Common myeloid progenitor, CD34-positive (primary cell): ENCODE data around the gene AFF3.
"Not testable (repeated sequence)": the region's sequence is repeated elsewhere in the genome, so short reads cannot be mapped to it uniquely, and the experiment has no call there.

ENCODE experiments used
- CTCF ChIA-PET: fragments of 350-600 bp; sonication (Branson Sonifier 250); formaldehyde crosslinking; loops from one replicate; lab custom pipeline; 2021; ENCODE audit warnings: antibody characterized with exemption; lab: Charles Lee
- POLR2A ChIA-PET: fragments of 350-600 bp; sonication (Branson Sonifier 250); formaldehyde crosslinking; loops from one replicate; lab custom pipeline; 2021; ENCODE audit warnings: antibody characterized with exemption; lab: Charles Lee
- DNase-seq, 3 donors: peaks; one replicate each; pipeline versions ENCODE4 v3.0.0 to v3.0.0-alpha.2; 2013
- H3K27ac ChIP-seq, 2 experiments: 1 replicate in 1 of 2; 2 replicates in 1 of 2; pipeline ENCODE4 v1.7.0; 2013; ENCODE audit warnings: inconsistent platforms in 2 of 2, low read length in 2 of 2, mild to moderate bottlenecking in 2 of 2, low read depth in 1 of 2, moderate library complexity in 1 of 2; ENCODE audit not compliant: severe bottlenecking in 2 of 2, insufficient read depth in 1 of 2, poor library complexity in 1 of 2
- H3K27me3 ChIP-seq, 5 experiments: replicated peaks in 2 of 5; 1 replicate in 3 of 5; 2 replicates in 2 of 5; pipeline versions ENCODE4 v1.6.1 to v1.7.0; 2013; ENCODE audit warnings: low read length in 4 of 5, mild to moderate bottlenecking in 2 of 5, moderate library complexity in 2 of 5, inconsistent platforms in 1 of 5; ENCODE audit not compliant: insufficient read depth in 5 of 5, control insufficient read depth in 4 of 5
- H3K36me3 ChIP-seq, 4 experiments: 1 replicate in 2 of 4; 2 replicates in 2 of 4; pipeline versions ENCODE4 v1.6.1 to v1.7.0; 2013; ENCODE audit warnings: low read length in 3 of 4, control low read depth in 1 of 4, mild to moderate bottlenecking in 1 of 4; ENCODE audit not compliant: control insufficient read depth in 4 of 4, insufficient read depth in 4 of 4
- H3K4me1 ChIP-seq, 4 experiments: 1 replicate in 3 of 4; 2 replicates in 1 of 4; pipeline versions ENCODE4 v1.6.1 to v1.7.1; 2013; ENCODE audit warnings: low read length in 3 of 4, mild to moderate bottlenecking in 3 of 4, control low read depth in 1 of 4, inconsistent platforms in 1 of 4, moderate library complexity in 1 of 4; ENCODE audit not compliant: control insufficient read depth in 4 of 4, insufficient read depth in 4 of 4; ENCODE audit errors: control extremely low read depth in 1 of 4
- H3K4me3 ChIP-seq, 7 experiments: 1 replicate in 4 of 7; 2 replicates in 3 of 7; pipeline versions ENCODE4 v1.5.1 to v1.7.0; 2013; ENCODE audit warnings: mild to moderate bottlenecking in 7 of 7, low read length in 6 of 7, moderate library complexity in 6 of 7, inconsistent platforms in 2 of 7, low read depth in 2 of 7, control low read depth in 1 of 7; ENCODE audit not compliant: insufficient read depth in 4 of 7, control insufficient read depth in 1 of 7; ENCODE audit errors: extremely low read depth in 1 of 7
- H3K9me3 ChIP-seq, 5 experiments: 1 replicate in 4 of 5; 2 replicates in 1 of 5; pipeline versions ENCODE4 v1.6.1 to v1.7.1; 2013; ENCODE audit warnings: low read length in 4 of 5, mild to moderate bottlenecking in 2 of 5, inconsistent platforms in 1 of 5, low read depth in 1 of 5, moderate library complexity in 1 of 5; ENCODE audit not compliant: control insufficient read depth in 4 of 5, insufficient read depth in 2 of 5; ENCODE audit errors: control extremely low read depth in 1 of 5
- WGBS: methylation state at CpG from one replicate; pipeline ENCODE4 v1.1.5; 2013; ENCODE audit not compliant: insufficient coverage; 5-methylcytosine and 5-hydroxymethylcytosine counted together

AFF3 gene

DNA sequence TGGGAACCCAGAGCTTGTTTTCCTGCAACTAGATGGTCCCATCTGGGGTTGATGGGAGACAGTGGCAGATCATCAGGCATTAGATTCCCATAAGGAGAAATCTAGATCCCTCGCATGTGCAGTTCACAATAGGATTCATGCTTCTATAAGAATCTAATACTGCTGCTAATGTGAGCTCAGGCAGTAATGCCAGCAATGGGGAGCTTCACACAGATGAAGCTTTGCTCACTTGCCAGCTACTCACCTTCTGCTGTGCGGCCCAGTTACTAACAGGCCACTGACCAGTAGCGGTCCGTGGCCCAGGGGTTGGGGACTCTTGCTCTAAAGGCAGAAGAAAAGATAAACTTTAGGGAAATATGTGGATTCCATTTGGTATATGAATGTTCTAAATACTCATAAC, 192.9 kb downstream of the AFF3 start:
- no peak overlapping the region for H3K27ac ChIP-seq
- ChIA-PET POLR2A (no interaction called here), CTCF (interaction anchor here (0.8 to 1.3 kb wide), 2 partner anchors 37 to 297 kb away, joined by 3 read pairs; no protein-coding TSS in a partner anchor)
- 100% methylated on average over 1 of the region's 4 CpGs for WGBS
- H3K27me3 ChIP-seq = no peaks in the 10 kb centered on the region
- no peaks in the 10 kb centered on the region for H3K4me1 ChIP-seq
- H3K36me3 ChIP-seq = peaks cover 0 to 15% (median 7%) of the 10 kb centered on the region in 4 experiments
- H3K4me3 ChIP-seq = no peak overlapping the region
- no peak for DNase-seq
- no peaks in the 10 kb centered on the region for H3K9me3 ChIP-seq

DNA sequence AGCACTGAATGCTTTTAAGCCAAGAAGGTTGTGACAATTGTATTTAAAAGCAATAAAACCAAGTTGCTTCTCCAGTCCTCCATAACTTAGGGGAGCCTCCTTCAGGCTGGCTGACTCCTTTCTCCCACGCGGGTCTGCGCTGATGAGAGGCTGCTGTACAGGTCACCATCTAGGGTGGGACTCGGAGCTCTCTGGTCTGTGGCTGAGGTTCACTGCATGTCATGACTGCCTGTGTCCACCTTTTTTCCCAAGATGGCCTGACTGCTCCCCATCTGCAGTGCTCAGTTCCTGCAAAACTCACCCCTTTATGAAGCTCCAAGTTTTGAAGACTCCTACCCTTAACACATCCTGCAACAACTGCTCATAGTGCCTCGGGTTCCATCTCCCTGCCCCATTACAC, 194.4 kb downstream of the AFF3 start:
- Histone ChIP-seq H3K27ac (no peak overlapping the region), H3K9me3 (no peaks in the 10 kb centered on the region), H3K27me3 (no peaks in the 10 kb centered on the region), H3K36me3 (peaks cover 0 to 17% (median 4%) of the 10 kb centered on the region in 4 experiments), H3K4me1 (no peaks in the 10 kb centered on the region), H3K4me3 (no peak overlapping the region)
- ChIA-PET CTCF (interaction anchor here (0.6 kb wide), 1 partner anchor 321 kb away, joined by 4 read pairs; no protein-coding TSS in a partner anchor), POLR2A (no interaction called here)
- no peak for DNase-seq
- WGBS = 95% methylated on average over 4 of the region's 5 CpGs

DNA sequence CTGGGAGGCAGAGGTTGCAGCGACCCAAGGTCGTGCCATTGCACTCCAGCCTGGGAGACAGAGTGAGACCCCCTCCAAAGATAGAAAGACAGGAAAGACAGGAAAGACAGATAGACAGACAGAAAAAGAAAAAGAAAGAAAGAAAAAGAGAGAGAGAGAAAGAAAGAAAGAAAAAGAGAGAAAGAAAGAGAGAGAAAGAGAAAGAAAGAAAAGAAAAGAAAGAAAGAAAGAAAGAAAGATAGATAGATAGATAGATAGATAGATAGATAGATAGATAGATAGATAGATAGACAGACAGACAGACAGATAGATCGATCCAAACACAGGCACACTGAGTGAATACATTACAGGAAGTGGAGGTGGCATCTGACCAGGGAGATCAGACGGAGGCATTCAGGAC, 195.0 kb downstream of the AFF3 start:
- H3K27me3 ChIP-seq, CTCF ChIA-PET, H3K9me3 ChIP-seq, H3K4me3 ChIP-seq, POLR2A ChIA-PET, H3K4me1 ChIP-seq, H3K27ac ChIP-seq, DNase-seq: not testable (repeated sequence)
- 88% methylated on average over 2 of the region's 4 CpGs for WGBS
- H3K36me3 ChIP-seq = peaks cover 0 to 17% (median 3%) of the 10 kb centered on the region in 4 experiments

DNA sequence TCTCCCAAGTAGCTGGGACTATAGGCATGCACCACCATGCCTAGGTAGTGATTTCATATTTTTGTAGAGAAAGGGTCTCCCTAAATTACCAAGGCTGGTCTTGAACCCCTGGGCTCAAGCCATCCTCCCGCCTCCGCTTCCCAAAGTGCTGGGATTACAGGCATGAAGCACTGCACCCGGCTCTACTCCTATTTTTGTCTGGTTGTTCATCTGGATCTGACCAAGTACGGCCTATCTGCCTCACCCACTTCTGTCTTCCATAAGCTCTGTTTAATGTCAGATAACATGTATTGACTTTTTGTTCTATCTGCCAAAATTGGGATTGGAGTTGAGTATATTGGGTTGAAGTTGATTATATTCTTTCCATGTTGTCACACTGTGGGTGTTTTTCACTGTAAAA, 198.4 kb downstream of the AFF3 start:
- no peaks in the 10 kb centered on the region for H3K4me1 ChIP-seq
- H3K27me3 ChIP-seq = no peaks in the 10 kb centered on the region
- ChIA-PET POLR2A (no interaction called here), CTCF (no interaction called here)
- DNase-seq = no peak
- no peak overlapping the region for H3K27ac ChIP-seq
- H3K4me3 ChIP-seq = no peak overlapping the region
- no peaks in the 10 kb centered on the region for H3K9me3 ChIP-seq
- WGBS = 100% methylated on average over 4 of the region's 4 CpGs
- H3K36me3 ChIP-seq = peaks cover 0 to 11% (median 4%) of the 10 kb centered on the region in 4 experiments

DNA sequence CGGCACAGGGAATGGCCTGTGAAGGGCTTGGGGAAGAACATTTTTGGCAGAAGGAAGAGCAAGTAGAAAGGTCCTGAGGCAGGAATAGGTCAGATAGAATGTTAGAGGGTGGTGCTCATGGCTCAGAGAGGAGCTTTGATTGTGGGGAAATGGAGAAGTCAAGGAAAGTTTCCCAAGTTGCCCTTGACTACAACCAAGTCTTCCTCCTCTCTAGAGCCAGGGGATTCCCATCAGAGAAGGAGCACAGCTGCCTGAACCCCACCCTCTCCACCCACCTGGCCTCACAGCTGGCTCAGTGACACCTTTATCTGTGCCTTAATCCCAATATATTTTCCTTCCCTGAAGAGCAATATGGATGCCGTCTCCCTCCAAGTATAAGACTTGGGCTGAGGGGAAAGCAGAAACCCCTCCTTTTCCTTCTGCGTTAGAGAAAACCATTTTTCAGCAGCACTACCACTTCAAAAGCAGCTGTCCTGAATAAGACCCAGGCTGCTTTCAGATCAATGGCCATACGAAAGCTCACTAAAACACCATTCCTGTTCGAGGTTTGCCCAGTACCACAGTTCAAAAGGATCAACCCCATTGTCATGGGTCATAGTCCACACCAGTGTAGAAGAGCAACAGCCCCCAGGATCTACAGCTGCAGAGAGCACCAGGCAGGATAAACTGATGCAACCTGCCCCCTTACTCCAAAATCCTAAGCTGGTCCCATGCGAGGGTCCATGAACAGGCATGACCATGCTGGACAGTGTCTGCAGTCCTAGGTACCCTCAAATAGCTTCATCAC, 199.6 kb downstream of the AFF3 start:
- no peak for DNase-seq
- no peaks in the 10 kb centered on the region for H3K4me1 ChIP-seq
- POLR2A ChIA-PET = interaction anchor here (0.6 to 0.7 kb wide), 2 partner anchors 786 to 1539 kb away, joined by 4 to 7 read pairs; no protein-coding TSS in a partner anchor
- no peak overlapping the region for H3K27ac ChIP-seq
- no peaks in the 10 kb centered on the region for H3K9me3 ChIP-seq
- H3K36me3 ChIP-seq = peaks cover 0 to 4% (median 3%) of the 10 kb centered on the region in 4 experiments
- H3K27me3 ChIP-seq = no peaks in the 10 kb centered on the region
- CTCF ChIA-PET = interaction anchor here (1.2 kb wide), 1 partner anchor 9 kb away, joined by 4 read pairs; no protein-coding TSS in a partner anchor
- WGBS = 91% methylated on average over 4 of the region's 6 CpGs
- H3K4me3 ChIP-seq = no peak overlapping the region

DNA sequence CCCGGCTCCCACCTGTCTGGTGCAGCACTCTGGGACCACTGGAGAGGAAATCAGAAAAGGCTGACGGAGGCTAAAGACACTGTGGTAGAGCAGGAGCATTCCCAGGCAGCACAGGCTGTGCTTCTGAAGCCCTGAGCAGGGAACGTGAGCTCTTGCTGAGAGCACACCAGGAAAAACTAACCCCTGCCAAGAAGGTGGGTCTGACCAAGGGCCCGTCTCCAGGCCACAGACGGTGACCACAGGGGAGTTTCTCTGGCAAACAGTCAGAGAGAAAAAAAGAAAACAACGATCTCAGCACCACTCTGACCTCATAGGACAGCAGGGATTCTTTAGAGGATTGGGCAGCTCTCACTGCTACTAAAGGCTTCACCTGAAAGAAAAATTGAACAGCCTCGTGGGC, 201.4 kb downstream of the AFF3 start:
- Histone ChIP-seq H3K4me3 (no peak overlapping the region), H3K4me1 (no peaks in the 10 kb centered on the region), H3K9me3 (no peaks in the 10 kb centered on the region), H3K27ac (no peak overlapping the region), H3K36me3 (peaks cover 0 to 6% (median 3%) of the 10 kb centered on the region in 4 experiments), H3K27me3 (no peaks in the 10 kb centered on the region)
- ChIA-PET CTCF (no interaction called here), POLR2A (no interaction called here)
- WGBS = 100% methylated on average over 3 of the region's 7 CpGs
- no peak for DNase-seq

DNA sequence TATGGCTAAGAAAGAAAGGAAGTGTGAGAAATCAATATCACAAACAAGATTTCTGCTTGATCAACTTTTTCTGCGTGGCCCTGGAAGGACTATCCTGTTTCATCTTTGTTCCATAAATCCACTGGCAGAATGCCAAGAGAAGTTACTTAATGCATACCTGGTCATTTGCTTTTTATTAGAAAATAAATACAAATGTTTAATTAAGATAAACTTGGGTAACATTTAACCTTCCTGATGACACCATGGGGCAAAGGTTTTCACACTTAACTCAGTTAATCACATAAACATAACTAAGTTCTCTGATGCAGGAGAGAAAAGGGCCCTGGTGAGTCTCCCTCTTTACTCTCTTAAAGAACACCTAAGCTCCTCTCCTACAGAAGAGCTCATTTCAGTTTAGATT, 203.3 kb downstream of the AFF3 start:
- H3K36me3 ChIP-seq = peaks cover 2 to 6% (median 3%) of the 10 kb centered on the region in 4 experiments
- no peak overlapping the region for H3K27ac ChIP-seq
- no peak overlapping the region for H3K4me3 ChIP-seq
- no peaks in the 10 kb centered on the region for H3K27me3 ChIP-seq
- POLR2A ChIA-PET = no interaction called here
- no peaks in the 10 kb centered on the region for H3K4me1 ChIP-seq
- CTCF ChIA-PET = no interaction called here
- WGBS = no CpG with 5 or more reads among the region's 1 CpG
- no peak for DNase-seq
- H3K9me3 ChIP-seq = no peaks in the 10 kb centered on the region
